Cerebellar cortex (tissue), 1 donor: ENCODE measurements around the gene AREL1.
A peak's percentile ranks its signal among the peaks of the same experiment; 100 is the strongest.

Experiments
- DNase-seq: peaks from one replicate; pipeline ENCODE4 v3.0.0-alpha.2; 2015; ENCODE audit warnings: low spot score

Gene AREL1

DNA sequence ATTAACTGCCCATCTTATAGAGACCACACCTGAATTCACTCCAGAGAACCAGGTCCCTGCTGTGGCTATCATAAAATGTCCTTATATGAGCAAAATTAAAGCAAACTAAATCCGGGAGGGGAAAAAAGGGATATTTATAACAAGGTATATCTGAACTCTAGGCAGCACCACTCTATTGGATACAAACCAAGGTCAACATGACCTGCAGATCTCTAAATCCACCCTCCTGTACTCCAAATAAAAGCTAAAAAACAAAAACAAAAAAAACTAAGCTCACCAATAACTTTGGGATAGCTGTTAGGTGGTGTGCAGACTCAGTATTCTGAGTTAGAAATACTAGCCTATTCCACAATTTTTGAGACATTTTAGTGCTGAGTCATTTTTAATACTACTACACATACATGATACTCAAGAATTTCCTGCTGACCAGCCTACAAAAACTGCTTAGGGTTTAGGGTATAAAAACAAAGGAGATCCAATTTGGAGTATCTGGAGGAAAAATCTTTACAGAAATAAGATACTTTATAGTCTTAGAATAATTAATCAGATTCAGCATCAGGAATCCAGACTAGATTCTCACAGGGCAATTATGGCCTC is 54.2 kb downstream of the AREL1 start:
- no peak for DNase-seq

DNA sequence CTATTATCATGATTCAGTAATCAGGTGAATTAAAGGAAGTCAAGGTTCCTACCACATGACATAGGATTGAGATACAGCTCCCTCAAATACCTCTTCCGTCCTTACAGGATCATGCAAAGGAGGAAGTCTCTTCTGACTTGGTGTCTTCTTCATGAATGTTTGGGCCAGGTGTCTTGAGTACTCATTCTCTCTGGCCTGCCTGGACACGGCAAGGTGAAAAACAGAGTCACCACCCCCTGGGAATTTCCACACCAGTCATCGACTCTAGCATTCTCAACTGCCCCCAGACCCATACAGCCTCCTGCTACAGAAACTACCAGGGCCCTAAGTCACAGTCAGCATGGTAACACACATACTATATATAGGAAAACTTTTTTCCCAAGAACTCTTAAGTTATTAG is 55.9 kb downstream of the AREL1 start:
- no peak for DNase-seq

DNA sequence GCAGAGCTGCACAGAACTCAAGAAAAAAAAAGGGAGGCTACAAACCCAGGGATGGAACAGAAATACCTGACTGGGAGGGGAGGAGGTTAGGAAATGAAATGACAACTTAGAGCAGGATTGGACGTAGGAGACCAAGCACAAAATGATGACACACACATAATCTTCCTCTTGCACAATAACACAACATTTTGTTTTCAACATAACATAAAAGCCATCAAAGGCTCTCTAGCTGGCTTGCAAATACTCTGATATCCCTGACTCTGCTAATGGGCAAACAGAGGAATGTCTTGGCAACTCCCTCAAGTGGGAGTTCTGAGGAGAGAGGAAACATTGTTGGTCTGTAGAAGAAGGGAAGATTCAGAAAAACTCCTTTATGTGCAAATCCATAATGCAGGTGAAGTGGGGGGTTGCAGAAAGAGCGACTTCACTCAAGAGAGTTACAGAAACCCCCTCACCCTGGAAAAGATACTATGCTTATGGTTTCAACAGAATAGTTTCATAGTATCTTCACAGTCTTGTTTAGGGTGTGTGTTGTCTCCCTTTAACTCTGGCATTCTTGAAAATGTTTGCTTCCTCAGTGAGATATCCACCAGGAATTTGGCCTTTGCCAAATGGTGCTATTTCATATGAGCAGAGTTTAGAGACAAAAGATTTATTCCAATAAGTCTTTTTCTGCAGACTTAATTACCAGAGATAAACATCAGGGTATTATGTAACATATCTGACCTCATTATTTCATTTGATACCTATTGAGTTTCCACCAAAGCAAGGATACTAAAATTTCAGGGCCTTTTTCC is 57.1 kb downstream of the AREL1 start:
- no peak for DNase-seq

DNA sequence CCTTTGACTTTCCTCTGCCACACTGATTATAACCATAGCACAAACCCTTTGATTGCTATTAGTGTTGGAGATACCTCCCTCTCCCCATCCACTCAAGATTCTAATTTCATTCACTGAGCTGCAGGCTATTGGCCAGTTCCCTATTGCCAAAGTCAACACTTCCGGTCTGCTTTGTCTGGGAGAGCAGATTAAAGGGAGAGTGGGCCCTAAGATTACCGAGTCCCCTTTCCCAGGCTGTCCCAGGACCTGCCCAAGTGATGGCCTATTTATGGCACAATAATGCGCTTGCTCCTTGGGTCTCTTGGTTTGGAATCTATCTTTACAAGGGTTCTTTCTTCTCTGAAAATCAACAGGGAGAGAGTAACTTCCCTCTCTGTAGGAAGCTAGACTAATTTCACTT is 57.9 kb downstream of the AREL1 start:
- DNase-seq = no peak

DNA sequence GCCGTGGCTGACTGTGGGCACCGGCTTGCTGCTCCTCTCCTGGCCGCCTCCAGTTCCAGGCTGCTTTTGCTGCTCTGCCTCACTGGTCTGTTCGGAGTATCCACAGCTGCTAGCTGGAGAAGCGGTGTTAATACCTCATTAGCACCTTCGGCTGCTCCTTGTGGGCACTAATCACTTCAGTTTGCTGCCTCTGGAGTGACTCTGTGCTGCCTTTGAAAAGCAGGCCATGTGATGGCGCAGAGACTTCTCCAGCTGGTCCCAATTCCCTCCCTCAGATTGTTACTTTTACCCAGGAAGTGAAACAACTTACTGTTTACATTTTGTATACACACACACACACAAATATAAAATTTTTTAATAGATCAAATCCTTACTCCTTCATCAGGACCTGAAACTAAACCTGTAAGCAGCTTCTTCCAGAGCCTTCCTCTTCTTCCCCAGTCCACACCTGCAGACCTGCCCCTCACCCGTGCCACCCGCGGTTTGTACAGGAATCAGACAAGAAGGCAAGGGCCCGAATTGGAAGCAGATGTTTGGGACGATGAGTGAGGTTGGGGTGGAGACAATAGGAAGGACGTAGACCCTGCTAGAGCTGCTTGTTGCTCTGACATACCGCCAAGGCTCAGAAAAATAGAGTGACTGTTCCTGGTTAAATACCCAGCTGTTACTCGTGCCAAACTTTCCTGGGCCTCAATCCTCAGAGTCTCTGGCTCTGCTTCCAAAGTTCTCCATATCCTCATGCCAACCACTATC is 59.3 kb downstream of the AREL1 start:
- no peak for DNase-seq

DNA sequence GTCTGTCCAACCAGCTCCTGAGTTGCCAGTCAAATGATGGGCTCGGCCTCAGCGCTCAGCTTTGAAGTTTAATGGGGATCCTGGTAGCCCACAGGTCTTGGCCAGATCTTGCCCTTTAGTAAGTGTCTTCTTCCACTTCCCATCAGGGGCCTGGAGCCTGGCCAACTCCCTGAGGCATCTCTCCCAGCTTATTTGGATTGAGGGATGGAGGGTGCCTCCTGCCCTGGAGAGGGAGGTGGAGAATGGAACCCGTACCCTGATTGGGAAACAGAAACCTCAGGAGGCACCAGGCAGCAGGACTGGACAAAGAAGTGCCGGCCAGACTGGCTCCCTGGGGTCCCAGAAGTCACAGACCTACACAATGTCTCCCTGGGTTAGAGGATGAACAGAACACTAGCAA is 60.3 kb downstream of the AREL1 start:
- no peak for DNase-seq

DNA sequence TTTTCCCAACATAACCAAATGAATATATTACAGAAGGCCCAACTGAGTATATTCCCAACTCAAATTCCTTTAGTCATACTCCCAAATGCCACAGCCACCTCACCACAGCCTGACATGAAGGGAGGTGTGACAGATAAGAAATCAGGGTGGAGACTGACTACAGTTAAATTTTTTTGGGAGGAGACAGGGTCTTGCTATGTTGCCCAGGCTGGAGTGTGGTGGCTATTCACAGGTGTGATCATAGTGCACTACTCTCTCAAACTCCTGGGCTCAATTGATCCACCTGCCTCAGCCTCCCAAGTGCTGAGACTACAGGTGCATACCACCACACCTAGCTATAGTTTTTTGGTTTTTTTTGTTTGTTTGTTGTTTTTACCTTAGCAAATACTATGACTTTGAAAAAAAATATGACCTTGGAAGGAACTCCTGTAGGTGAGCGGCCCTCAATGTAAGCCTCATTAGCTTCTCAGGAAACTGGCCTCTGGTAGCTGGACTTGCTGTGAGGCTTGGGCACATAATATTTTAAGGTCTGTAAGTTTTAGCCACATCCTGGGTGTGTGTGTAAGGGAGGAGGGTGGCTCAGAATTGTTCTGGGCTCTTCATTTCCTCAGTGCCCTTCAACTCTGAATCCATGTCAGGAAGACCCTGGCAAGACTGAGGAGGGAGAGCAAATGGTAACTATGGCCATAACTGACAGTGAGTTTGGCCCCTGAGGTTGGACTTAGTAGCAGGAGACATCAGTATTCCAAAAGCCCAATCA is 61.8 kb downstream of the AREL1 start:
- no peak for DNase-seq

DNA sequence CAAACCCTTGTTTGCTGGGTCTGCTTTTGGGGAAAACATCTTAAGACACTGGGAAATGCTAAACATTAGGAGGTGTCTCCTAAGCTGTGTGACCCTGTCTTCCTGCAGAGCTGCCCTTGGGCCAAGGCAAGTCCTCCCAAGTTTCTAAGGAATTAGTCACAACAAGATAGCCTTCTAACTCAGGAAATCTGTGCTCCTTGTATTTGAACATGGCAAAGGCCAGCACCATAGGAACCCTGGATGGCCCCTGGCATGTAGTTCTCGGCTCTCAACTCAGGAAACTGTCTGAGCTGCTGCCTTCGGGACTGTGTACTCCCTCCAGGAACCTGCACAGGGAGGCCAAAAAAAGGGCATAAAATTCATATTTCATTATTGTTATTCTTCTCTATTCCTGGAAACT is 63.2 kb downstream of the AREL1 start:
- no peak for DNase-seq

DNA sequence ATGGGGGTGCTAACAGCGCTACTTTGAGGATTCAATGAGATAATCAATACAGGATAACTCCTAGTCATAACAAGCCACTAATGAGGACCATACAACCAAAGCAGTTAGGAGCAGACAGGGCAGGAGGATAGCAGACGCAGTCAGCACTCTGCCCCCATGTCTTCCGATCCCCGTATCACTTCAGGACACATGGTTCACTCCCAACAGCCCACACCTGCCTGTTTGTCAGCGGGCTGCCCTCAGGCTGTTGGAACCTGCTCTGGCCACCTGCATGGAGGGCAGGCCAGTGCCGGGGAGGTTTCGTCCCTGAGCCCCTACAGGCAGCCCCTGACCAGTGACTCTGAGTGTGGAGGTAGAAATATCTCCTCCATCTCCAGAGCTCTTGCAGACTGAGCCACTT is 63.7 kb downstream of the AREL1 start:
- no peak for DNase-seq

DNA sequence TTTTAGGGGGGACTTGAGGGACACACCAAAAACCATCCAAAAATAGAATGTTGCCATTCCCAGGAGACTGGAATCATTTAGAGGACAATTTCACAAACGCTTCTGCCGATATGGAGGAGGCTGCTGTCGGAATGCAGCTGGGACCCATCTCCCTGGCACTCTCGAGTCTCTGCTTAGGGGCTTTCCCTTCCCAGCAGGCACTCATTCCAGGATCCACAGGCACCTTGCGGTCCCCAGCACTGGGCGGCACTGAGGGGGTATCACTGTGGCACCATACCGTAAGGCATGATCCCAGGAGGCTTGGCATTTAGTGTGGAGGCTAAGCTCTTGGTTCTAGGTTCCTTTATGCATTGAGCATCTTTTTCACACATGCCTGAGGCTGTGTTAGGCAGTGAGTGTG is 64.3 kb downstream of the AREL1 start:
- no peak for DNase-seq

DNA sequence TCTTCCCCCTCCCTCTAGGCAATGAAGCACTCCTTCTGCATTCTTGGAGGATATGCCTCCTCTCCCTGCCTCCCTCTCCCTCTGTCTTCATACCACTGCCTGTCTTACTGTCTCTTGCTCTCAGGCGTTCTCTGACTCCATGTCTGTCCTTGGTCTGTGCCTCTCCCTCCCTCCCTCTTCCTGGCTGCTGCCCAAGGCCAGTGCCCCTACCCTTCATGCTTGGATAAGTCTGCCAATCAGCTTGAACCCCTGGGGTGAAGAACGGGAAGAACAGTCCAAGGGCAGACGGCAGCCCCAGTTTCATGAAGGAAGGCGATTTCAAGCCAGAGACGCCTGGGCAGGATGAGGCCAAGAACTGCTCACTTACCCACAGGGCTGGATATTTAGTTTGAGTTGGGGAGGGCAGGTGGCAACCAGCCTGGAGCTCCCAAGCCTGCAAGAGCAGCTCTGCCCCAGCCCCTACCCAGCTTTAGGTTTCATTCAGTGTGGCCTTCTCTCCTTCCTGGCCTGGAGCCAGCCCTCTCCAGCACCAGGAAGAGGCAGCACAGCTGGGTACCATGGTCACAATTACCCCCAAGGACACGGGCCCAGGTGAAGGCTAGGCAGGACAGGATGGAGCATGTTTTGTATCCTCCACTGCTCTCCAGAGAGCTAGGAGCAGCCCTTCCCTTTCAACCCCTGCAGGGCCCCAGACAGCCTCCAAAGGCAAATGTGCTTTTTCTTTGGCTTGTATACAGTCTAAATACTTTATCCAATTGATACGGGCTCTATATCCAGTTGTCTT is 65.0 kb downstream of the AREL1 start:
- DNase-seq = peak; percentile 52

DNA sequence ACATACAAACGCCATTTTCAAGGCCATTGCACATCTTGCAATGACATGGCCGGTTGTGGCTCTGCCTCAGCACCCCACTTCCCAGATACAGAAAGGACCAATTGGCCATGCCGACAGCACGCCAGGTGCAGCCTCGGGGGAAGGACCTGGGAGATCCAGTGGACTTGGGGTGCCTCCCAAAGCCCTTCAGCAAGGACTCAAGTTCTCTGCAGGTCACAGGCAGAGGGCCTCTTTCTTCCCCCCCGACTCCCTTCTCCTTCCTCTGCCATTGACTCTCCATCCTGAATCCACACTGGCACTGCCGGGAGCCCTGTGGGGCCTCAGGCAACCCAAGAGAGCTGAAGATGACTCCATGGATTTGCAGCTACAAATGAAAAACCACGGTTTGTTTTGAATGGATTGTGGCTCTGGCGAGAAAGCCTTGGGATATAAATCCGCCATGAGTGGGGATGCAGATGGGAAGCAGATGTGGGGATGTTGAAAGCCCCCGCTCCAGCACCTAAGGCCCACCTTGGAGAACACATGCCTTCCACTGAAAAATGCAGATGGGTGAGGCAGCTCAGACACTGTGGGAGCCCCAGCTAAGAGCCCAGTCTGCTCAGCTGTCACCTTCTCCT is 65.7 kb downstream of the AREL1 start:
- DNase-seq = no peak

DNA sequence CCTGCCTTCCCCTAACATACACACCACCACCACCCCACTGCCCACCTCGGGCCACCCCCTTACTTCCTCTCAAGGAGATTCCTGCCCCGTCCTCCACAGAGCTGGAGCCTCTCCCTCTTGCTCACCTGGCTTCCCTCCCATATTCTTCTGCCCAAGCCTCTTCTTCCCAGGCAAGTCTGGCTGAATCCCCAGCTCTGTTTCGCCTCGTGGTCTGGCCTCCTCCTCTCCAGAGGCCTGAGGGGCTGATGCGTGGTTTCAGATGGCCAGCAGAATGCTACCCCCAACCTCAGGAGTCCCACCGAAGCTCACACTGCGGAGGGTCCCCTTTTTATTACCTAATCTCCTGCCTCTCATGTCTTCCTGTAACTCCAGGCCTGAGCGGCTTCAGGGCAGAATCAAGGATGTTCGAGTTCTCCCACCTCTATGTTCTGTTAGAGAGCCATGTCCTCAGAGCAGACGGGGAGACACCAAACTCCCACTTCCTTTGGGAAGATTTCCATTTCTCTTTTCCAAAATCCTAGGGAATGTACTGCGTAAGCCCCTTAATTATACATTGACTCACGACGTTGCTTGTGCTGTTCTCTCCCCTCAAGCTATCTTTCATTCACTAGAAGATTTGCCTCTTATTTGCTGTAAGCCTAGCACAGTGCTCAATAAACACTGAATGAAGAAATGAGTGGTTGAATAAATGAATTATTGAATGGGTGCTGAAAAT is 67.0 kb downstream of the AREL1 start:
- DNase-seq = no peak

DNA sequence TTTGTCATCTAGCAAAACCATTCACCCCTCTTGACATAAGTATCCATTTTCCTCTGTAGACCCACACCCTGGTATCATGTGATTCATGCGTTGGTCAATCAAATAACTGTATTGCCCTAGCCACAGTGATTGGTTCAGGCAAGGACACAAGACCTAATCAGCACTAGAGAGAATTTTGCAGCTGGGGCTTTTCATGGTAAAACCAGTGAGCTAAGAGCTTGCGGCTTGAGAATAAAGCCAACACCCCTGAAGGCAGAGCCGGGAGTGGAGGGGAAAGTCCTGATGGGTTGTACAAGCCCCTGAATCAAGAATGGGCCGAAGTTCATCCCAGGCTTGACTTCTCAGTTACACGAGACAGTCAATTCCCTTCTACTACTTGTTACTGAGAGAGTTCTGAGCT is 67.6 kb downstream of the AREL1 start:
- no peak for DNase-seq

DNA sequence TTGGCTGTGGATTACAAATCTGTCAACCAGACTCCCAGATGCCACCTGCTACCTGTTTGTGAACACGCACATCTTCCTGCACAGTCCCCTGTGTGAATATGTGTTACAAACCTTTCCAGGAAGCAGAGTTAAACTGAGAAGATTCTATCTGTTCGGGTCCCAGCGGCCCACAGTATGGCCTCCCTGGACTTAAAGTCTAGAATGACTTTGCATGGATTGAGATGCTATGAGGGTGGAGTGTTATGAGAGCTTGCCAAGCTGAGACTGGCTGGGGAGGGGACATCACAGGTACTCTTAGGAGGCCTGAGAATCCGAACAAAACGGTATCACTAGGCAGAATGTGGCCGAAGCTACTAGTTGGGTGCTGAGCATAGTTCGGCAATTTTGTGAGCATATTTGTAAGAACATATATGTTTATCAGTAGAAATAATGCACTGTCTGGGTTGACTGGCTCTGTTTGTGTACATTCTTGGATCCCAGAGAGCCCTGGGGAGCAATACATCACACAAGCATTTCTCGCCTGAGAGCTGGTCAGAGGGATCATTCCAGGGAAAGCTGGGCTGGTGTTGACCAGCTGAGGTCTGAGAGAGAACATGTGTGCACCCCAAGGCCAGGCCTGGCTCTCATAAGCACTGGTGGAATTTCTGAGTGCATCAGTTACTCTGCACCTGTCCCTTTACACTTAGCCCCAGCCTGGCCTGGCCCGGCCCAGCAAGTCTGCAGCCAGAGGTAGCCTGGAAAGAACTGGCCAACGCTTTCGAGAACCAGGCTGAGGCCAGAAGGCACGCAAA is 71.1 kb downstream of the AREL1 start:
- no peak for DNase-seq

DNA sequence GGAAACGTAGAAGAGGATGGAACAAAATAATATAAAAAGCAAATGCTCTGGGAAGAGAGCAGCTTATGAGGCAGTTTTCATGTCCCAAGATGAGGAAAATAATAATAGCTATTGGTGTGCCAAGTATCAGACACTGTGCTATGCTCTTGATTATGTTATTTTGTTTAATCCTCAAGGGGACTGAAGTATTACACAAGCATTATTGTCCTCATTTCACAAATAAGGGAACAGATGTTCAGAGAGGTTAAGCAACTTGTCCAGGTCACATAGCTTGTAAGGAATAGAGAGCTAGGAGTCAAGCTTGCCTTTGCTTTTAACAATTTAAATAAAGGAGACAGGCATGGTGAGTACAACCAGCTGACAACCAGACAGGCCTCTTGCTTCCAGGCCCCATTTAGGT is 73.9 kb downstream of the AREL1 start:
- no peak for DNase-seq

DNA sequence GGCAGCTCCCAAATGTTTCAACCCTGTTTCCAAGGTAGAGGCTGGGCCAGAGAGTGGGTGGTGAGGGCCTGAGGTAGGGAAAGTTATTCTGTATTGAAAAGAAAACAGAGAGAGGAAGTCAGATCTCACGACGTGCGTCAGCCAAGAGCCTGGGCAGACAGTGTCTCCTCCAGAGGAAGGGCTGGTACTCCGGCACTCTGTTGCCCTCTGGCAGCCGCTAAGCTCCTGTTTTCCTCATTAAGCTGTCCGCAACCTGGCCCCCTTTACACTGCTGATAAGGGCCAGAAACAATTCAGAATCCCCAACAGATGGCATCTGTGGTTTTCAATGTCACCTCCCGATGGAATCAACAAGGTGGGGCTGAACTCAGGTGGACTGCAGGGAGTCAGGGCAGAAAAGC is 74.8 kb downstream of the AREL1 start:
- DNase-seq = no peak

DNA sequence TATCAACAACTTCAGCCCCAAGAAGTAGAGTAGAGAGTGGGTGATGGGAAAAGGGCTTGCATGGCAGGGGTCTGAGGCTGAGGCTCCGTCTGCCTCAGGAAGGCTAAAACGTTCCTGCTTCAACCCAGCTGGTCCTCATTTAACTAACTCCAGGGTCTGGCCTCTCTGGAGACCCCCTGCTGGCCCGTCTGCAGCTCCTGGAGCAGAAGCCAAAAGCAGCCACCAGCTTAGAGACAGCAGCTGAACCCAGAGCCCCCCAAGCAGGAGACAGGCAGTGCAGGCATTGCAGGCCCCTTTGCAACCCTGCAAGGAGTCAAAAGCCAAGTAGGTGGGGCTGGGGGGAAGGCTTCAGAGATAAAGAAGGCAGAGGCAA is 75.7 kb downstream of the AREL1 start:
- no peak for DNase-seq

DNA sequence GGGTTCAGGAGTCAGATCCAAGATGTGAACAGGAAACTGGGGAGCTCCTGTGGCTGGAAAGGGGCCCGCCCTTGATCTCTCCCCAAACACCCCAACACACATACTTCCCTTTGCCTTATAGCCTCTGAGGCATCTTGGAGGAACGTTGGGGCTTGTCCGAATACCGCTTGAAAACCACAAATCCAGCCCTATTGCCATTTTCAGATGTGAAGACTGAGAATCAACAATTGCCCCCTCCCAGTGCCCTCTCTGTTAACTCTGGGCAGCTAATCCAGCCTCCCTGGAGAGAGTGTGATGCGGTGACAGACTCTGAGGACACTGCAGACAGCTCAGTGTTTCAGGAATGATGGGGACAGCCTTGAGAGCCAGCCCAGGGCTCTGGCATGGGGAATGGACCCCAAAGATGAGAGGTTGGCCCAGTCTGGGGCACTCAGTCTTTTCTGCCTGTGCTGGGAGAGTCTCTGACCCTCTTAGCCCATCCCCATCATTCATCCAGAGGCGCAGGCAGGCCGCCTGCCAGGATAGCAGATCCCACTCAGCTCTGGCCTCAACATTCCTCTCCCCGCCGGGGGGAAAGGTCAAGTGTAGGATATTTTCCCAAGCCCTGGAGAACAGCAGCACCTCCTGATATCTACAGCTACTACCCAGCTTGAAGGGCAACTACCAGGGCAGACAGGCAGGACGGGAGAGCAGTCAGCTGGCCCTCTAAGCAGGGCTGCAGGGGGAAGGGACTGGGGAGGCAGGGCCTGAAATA is 76.3 kb downstream of the AREL1 start:
- no peak for DNase-seq
